GM19395 (cell line): ENCODE data around the gene POLK.
"Not testable (repeated sequence)": the region's sequence is repeated elsewhere in the genome, so short reads cannot be mapped to it uniquely, and the experiment has no call there.

Experiments
- ATAC-seq: cut with Tn5 transposase; IDR thresholded peaks from one replicate; pipeline ENCODE4 v1.9.1; 2021; ENCODE audit warnings: mild to moderate bottlenecking, moderate library complexity; ENCODE audit not compliant: unreplicated experiment

Gene POLK

GRCh38 chr5:75510417-75510835, 1.3 kb upstream of the POLK start:
- ATAC-seq = peak; percentile 14

DNA sequence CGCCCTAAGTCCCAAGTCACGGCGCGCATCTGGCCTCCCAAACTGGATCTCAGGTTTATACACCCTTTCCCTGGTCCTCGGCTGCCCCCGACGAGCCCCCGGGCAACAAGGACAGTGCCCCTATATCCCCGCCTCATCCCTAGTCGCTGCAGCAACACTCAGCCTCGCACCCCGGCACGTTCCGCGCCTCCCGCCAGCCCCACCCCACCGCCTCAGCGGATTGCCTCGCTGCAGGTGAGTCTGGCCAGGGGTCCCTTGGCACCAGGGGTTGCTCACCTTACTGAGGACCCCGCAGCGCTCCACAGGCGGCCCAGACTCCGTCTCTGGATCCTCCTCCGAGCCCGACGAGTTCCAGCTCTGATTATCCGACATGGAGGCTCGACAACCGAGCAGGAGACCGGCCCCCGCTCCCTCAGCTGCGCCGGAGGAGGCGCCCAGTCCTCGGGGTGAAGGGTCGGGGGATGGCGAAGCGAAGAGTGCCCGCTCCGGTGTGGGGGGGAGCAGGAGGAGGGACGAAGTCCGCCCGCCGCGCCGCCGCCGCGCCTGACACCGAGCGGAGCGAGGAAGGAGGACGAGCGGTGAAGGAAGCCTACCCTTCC, 756 bp upstream of the POLK start:
- peak; percentile 32 for ATAC-seq

GRCh38 chr5:75512383-75513074, 838 bp downstream of the POLK start:
- no peak for ATAC-seq

DNA sequence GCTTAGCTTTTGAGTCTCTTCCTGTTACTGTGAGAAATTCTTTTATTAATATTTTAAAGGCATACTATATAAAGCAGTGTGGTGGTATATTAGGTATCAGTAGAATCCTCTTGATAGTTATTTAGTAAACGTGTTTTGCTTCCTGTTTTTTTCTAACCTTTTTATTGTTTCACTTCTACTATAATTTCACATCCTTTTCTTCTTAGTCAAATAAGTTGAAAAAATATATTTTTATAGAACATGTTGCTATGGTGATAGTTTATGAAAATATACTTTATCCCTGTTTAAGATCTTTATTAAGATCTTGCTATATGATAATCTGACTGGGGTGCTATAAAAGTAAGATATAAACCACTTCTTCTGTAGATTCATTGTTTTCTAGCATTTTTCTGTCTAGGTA, 2.1 kb downstream of the POLK start:
- no peak for ATAC-seq

DNA sequence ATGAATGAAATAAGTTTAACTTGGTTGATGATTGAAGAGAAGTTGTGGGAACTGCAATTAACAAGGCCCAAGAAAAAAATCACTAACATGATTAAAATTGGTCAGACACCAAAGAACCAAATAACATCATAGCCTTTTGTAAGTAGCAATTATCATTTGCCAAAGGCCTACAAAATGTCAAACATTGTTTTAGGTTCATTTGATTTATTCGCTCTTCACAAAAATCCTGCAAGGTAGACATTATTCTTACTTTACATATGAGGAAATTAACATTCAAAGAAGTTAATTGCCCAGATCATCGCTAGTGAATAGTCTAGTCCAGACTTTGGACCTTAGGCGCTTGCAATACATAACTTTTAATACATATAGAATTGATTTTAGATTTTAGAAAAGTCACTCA, 2.6 kb downstream of the POLK start:
- no peak for ATAC-seq

- no peak for ATAC-seq
These were observed 8.1 kb downstream of the POLK start for GRCh38 chr5:75519761-75520160.

DNA sequence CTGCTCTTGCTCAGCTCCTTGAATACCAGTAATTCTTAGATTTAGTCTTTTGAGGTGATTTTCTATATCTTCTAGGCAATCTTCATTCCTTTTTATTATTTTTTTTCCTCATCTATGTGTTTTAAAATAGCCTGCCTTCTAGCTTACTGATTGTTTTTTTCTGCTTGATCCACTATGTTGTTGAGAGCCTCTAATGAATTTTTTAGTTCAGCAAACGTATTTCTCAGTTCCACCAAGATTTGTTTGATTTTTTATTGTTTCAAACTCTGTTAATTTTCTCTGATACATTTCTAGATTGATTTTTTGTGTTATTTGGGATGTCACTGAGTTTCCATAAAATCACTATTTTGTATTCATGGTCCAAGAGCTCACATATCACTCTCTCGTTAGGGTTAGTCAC, 9.5 kb downstream of the POLK start:
- no peak for ATAC-seq

- ATAC-seq = no peak
These were observed 10.3 kb downstream of the POLK start for GRCh38 chr5:75522025-75522424.

GRCh38 chr5:75522542-75522941, 10.9 kb downstream of the POLK start:
- no peak for ATAC-seq

DNA sequence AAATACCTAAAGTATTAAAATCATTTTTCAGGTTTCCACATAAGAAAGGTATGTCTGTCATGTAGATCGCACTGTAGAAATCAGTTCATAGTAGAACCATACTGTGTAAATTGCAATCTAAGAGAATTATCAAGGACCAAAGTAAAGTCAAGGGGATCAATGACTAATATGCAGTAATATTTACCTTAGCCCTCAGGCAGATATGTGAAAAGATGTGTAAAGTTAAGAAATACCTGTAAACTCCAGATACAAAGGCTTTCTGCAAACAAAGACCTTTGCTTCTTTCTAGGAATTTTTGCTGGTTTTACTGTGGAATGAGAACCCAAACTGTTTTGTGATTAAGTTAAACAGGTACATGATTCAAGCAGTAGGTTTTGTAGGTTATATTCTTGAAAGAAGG, 11.6 kb downstream of the POLK start:
- ATAC-seq = no peak

DNA sequence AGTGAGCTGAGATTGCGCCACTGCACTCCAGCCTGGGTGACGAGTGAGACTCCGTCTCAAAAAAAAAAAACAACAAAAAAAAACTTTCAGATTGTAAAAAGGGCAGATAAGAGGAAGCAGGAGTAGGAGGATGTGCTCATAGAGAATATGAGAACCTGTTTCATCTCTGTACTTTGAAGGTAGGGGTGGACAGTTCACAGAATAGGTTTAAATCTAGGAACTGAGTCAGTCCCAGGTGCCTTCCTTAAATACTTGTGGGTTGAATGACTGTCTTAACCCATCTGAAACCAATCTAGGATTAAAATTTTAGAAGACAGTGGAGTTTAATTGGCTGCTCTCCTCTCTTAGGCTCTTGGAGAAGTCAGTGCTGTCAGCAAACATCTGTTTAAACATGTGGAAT, 12.4 kb downstream of the POLK start:
- peak; percentile 93 for ATAC-seq

DNA sequence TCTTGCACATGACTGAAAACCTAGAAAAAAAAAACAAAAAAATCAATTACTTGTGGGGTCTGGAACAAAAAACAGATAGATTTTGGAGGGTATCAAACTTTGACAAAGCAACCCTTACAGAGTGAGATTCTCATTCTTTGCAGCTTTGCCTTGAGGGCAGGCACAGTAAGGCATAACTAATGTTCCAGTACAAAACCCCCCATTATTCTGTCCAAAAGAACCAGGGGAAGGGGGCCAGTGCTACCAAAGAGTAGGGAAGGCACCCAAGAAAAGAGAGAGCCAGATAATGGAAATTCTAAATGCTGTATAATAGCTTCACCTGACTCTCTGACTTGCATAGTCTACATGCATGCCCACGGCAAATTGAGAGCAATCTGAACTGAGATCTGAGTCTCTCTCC, 12.9 kb downstream of the POLK start:
- no peak for ATAC-seq

GRCh38 chr5:75525344-75525743, 13.7 kb downstream of the POLK start:
- ATAC-seq = no peak

DNA sequence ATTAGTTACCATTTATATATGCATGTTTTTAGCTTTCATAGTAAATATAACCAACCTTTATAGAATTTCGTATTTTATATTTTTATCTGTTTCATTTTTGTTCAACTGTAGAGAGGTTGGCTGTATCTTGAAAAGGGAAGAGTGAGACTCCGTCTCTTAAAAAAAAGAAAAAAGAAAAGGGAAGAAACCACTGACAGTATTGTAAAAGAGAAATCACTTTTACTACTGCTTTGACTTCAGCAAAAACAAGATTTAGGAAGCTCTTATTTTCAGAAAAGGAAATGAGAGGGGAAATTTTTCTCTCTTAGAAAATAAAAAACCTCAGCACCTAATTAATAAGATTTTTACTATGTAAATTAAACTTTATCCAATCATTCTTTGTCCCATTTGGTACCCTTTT, 14.4 kb downstream of the POLK start:
- no peak for ATAC-seq

DNA sequence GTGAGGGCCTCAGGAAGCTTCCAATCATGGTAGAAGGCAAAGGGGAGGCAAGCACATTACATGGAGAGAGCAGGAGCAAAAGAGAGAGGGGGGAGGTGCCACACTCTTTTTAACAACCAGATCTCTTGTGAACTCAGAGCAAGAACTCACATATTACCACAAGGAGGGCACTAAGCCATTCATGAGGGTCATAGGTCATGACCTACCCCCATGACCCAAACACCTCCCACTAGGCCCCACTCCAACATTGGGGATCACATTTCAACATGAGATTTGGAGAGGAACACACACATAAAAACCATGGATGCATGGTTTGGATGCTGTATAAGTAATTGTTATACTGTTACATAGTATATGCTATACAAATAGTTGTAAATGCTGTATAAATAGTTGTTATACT, 17.5 kb downstream of the POLK start:
- no peak for ATAC-seq

GRCh38 chr5:75532190-75532589, 20.5 kb downstream of the POLK start:
- no peak for ATAC-seq

DNA sequence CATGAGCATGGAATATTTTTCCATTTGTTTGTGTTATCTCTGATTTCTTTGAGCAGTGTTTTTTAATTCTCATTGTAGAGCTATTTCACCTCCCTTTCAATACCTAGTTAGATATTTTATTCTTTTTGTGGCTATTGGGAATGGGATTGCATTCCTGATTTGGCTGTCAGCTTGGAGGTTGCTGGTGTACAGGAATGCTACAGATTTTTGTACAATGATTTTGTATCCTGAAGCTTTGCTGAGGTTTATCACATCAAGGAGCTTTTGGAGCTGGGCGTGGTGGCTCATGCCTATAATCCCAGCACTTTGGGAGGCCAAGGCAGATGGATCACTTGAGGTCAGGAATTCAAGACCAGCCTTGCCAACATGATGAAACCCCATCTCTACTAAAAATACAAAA, 22.0 kb downstream of the POLK start:
- not testable (repeated sequence) for ATAC-seq

GRCh38 chr5:75534734-75535133, 23.0 kb downstream of the POLK start:
- no peak for ATAC-seq

DNA sequence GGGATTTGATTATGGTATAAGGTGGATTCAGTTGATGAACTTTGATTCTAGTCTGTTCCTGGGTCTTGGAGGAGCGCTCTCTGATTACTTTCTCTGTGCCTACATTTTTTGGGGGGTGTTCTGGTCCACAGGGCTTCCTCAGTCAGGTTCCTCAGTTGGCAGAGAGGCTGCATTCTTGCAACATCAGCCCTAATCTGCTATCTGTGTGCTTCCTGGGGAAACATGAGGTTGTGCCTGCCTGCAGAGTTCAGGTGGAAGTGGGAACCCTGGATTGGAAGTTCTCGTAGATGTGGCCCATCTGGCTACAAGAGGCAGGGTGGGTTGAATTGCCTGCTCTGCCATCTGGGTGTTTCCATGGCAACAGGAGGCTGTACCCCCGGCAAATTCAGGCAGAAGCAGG, 24.5 kb downstream of the POLK start:
- no peak for ATAC-seq

GRCh38 chr5:75536694-75537360, 25.1 kb downstream of the POLK start:
- ATAC-seq = no peak

DNA sequence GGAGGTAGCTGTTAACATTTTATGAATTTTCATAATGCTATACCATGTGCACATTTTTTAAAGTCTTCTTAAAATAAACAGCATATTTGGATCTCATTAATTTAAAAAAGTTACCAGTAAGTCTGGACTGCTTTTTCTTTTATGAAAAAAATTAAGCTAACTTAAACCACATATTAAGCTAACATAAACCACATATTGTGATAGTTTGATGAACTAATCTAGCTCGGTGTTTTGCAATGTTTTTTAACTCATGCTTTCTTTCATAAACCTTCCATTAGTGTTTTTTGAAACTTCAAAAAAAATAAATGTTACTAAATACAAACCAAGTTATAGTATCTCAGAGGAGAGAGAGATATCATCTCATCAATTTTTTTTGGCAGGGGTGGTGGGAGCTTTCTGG, 26.5 kb downstream of the POLK start:
- ATAC-seq = no peak

DNA sequence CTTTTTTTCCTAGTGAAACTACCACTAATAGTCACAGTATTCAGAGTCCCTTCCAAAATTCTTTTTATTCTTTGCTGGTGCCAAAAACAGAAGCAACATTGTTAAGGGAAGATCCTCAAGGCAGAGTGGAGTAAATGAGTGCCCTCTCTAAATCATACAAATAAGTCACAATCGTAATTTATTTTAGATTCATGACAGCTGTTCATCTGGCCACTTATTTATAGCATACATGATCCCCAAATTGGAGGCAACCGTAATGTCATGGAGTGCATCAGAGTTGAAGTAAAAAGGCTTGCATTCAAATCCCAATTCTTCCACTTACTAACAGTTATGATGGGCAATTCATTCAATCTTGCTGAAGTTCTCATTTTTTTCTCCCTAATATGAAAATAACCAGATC, 33.4 kb downstream of the POLK start:
- no peak for ATAC-seq
